HG03103 (cell line): Measurements from ENCODE around the gene GRK1.

Source experiments
- ATAC-seq: cut with Tn5 transposase; IDR thresholded peaks from one replicate; pipeline ENCODE4 v1.9.1; 2021; ENCODE audit warnings: low read depth; ENCODE audit not compliant: unreplicated experiment

Gene GRK1

DNA sequence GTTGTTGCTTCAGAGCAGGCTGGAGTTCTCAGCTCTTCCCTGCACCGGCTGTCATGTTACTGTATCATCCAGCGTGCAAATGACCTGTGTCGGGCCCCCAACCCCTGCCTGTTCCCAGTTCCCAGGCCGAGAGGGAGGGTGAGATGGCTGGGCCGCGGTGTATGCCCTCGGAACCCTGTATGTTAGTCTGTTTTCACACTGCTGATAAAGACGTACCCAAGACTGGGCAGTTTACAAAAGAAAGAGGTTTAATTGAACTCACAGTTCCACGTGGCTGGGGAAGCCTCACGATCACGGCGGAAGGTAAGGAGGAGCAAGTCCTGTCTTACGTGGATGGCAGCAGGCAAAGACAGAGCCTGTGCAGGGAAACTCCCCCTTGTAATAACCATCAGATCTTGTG is 102.9 kb downstream of the GRK1 start:
- ATAC-seq, result no peak

GRCh38 chr13:113770441-113770840 is 103.4 kb downstream of the GRK1 start:
- ATAC-seq, result no peak

DNA sequence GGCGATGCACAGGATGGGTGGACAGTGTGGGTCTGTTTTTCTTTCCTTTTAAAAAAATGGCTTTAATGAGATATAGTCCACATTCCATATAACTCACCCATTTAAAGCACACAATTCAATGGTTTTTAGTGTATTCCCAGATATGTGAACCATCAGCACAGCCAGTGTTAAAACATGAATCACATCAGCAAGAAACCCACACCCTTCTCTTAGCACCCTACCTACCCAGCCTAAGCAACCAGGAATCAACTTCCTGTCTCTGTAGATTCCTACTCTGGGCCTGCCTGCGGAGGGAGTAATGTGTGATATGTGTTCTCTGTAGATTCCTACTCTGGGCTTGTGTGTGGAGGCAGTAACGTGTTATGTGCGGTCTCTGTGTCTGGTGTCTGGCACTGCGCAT is 103.9 kb downstream of the GRK1 start:
- no peak for ATAC-seq

- no peak for ATAC-seq
These were observed 104.8 kb downstream of the GRK1 start for GRCh38 chr13:113771709-113772331.

DNA sequence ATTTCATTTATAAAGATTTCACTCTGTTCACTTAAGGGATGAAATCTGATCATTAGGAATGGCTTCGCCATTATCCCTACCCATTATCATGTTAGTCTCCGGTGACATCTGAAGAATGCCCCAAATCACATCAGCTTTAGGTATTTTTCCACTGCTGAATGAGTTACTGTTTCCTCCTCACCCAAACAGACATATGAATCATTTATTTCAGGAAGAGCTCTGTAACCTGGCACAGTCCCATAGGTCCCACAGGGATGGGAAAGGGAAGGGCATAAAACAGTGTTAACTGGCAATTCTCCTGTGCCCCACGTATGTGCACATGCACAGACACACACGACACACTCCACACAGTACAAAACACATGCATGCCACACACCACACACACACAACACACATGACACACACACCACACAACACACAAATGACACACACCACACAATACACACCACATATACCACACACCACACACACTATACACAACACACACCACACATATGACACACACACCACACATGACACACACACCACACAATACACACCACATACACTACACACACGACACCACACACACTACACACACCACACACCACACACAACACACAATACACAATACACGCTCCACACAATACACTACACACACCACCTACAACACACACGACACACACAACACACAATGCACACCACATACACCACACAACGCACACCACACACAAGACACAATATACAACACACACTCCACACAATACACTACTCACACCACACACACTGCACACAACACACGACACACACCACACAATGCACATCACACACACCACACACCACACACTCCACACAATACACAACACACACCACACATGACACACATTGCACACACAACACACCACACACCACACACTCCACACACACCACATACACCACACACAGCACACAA is 107.4 kb downstream of the GRK1 start:
- no peak for ATAC-seq

DNA sequence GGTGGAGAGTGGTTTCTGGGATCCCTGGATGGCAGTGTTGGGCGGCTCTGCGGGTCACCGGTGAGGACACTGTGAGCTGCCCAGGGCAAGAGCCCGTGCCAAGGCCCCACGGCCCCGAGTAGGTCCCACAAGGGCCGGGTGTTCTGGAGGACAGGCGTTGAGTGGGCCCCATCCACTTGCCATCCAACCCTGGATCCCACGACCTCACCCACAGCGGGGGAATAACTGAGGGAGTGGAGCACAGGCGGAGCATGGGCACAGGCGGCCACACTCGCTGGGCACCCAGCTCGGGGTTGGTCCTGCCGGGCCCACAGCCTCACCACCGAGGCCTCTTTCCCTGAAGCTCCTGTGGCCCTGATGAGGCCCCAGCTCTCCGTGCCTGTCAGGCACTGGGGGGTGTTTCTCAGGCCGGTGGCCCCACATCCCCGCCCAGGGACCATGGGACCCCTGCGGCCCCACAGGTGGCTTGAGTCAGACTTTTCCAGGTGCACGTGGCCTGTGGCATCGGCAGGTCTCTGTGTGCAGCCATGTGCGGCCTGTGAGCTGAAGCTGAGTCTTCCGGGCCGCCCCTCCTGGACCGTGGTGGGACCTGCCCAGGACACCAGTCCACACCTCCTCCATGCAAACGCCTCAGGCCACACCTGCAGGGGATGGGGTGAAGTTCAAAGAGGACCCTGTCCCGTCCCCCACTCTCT is 108.6 kb downstream of the GRK1 start:
- no peak for ATAC-seq

- no peak for ATAC-seq
These were observed 109.5 kb downstream of the GRK1 start for GRCh38 chr13:113776231-113777125.

GRCh38 chr13:113777311-113778260 is 110.6 kb downstream of the GRK1 start:
- no peak for ATAC-seq

DNA sequence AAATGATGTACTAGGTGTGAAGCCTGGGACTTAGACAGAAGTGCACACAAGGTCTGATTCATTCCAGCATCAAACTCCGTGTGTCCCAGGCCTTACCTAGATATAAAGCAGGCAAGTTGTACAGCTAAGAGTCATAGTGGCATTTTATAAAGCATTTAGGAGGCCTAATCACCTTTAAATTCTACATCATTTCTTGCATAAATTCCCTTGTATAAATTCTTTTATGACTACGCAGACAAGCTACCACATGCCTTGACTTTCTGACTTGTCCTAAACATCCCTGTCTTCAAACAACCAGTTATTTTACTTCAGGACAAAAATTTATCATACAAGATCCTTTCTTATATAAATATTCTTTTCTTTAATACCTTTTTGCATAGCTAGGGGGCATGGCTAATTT is 114.6 kb downstream of the GRK1 start:
- no peak for ATAC-seq

DNA sequence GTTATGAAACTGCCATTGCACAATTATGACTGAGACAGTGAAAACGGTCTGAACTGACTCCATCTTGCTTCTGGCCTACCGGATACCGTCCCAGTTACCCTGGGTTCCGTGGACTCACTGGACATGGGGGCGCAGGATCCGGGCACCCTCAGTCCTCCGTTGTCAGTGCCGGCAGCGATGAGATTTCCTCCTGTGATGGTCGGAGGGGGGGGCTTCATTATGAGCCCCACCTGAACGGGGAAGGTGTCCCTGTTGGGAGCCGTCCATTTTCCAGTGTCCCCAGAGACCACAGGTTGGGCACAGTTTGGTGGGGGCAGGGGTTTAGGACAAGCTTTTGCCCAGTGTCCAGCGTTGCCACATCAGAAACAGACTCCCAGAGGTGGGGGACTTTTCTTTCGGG is 115.5 kb downstream of the GRK1 start:
- no peak for ATAC-seq

GRCh38 chr13:113783200-113783881 is 116.3 kb downstream of the GRK1 start:
- no peak for ATAC-seq

DNA sequence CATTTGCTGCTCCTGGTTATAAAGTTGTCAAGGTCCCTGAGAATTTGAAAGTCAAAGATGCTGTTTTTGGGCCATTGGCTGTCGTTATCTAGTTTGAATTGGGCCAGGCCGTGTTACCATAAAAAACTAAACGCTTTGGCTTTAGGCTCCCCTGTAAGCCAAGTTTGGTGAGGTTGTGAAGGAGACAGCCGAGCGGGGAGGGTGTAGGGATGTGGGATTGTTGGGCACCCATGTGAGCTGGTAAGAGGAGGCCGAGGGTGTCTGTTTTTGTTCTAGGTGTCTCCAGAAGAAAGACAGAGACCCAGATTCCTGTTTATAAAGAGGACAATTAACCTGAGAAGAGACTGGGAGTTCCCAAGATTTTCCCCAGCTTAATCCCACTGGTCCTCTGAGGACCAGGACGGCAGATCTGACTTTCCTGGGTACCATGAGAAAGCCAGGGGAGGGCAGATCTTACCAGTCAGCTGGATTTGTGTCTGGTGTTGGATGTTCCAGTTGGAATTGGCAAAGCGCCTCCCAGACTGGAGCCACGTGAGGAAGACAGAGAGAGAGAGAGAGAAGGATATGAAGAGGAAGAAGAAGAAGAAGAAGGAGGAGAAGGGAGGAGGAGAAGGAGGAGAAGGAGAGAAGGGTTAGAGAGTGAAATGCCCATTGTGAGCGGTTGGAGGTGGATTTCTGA is 117.1 kb downstream of the GRK1 start:
- ATAC-seq, result no peak

DNA sequence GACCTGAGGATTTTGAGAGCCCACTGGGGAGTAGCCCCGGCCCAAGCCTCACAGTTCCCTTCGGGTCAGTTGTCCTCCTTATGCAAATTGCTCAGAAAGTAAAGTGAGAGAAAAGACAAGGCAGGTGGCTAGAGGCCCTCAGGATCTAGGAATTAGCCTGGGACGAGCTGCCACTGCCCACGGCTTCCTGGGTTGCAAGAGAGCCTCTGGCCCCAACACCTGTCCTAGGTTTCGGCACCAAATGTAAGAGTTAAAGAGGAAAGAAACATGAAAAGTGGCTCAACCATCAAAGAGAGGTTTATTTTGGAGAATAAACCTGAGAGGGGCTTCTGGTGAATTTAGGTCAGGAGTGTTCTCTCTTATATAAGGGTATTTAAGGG is 117.6 kb downstream of the GRK1 start:
- no peak for ATAC-seq

GRCh38 chr13:113785051-113786010 is 118.3 kb downstream of the GRK1 start:
- no peak for ATAC-seq

DNA sequence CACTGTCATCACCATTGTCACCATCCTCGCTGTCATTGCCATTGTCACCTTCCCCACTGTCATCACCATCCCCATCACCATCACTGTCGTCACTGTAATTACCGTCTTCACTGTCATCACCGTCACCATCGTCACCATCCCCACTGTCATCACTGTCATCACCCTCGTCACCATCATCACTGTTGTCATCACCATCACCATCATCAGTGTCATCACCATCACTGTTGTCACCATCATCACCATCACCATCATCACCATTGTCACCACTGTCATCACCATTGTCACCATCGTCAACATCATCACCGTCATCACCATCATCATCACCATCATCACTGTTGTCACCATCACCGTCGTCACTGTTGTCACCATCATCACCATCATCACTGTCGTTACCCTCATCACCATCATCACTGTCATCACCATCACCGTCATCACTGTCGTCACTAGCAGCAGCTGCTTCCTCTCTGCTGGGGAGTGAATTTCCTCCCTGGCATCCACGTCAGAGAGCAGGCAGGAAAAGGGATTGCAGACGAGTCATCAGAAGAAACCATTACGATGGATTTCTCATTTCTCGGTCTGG is 119.3 kb downstream of the GRK1 start:
- no peak for ATAC-seq
